HG02938 (cell line): ENCODE measurements around the gene SLC4A1.
"Not testable (repeated sequence)": the region's sequence is repeated elsewhere in the genome, so short reads cannot be mapped to it uniquely, and the experiment has no call there.

Source experiments
- ATAC-seq: cut with Tn5 transposase; IDR thresholded peaks from one replicate; pipeline ENCODE4 v1.9.1; 2021; ENCODE audit warnings: mild to moderate bottlenecking, moderate library complexity; ENCODE audit not compliant: unreplicated experiment

The SLC4A1 gene

DNA sequence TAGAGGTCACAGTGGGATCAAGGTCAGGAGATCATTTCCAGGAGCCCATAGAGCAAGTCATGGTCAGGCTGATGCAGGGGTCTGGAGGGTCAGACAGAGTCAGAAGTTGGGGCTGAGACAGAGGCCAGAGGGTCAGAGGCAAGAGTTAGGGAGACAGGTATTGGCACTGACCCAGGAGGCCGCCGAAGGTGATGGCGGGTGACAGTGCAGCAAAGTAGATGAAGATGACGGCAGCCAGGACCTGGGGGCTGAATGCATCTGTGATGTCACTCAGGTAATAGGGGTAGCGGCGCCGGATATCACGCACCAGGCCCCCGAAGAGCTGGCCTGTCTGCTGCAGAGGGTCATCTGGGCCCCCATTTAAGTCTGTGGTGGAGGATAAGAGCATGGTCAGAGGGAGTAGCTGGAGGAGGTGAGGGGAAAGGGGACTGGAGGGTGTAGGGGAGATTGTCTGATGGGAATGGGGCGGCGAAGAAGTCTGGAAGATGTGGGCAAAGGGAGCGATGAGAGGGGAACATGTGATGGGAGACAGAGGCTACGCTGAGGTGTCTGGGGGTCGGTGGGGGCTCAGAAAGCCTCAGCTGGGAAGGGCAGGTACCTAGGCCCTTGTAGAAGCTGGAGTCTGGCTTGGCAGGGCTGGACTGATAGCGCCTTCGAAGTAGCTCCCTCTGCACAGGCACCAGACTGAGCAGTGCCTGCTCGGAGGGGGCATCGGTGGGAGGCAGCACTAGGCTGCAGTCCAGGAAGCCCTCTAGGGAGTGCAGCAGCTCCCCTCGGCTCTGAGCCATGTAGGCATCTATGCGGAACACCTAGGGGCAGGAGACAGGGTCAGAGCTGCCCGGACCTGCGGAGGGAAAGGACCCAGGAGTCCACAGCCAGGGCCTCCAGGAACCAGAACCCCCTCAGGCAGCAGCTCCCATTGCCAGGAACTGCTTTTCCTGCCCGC lies 9.8 kb downstream of the SLC4A1 start:
- ATAC-seq = no peak

DNA sequence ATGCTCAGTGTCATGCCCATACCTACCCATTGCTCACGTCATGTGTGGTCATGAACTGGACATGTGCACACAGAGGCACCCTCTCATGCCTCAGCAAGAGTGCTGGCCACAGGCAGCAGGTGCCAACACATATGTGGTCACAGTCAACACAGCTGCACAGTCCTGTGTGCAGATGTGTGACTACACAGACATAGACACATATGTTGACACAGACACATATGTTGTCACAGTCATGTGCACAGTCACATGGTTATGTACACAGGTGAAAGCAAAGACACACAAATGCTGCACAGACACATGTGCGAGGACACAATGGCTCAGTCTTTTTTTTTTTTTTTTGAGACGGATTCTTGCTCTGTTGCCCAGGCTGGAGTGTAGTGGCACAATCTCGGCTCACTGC lies 11.3 kb downstream of the SLC4A1 start:
- ATAC-seq = no peak

DNA sequence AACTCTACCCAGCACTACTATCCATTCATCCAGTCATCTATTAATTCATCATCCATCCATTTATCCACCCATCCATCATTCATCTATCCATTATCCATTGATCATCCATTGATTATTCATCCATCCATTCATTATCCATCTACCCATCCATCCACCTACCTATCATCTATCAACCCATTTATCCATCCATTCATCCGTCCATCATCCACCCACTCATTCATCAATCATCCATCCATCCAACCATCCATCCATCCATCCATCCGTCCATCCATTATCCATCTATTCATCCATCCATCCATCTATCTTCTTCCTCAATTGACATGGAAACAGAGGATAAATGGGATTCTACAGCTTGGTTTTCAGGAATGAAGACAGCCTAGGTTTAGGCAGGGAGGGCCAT lies 12.0 kb downstream of the SLC4A1 start:
- ATAC-seq = no peak

DNA sequence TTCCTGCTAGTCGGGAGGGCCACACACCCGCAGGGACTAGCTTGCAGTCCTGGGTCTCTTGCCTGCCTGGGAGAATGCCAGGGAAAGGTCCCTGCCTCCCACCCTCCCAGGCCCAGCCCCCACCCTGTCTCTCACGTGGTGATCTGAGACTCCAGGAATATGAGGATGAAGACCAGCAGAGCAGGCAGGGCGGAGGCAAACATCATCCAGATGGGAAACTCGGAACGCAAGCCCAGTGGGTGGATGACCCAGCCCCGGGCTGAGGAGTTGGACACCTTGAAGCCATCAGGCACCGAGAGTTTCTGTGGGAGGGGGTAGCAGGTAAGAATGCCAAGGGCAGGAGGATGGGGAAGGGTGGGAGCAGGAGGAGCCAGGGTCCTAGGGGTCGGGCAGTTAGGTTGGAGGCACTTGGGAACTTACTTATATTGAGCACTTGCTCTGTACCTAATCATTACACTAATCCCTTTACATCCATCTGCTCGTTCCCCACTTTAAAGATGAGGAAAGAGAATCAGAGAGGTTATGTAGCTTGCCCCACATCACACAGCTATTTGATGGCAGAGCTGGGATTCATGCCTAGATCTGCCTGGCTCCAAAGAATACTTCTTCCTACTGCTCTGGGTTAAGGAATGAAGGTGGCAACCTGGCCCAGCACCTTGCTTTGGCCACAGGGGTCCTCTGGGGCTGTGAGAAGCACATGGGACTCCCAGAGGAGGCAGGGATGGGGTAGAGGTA lies 13.4 kb downstream of the SLC4A1 start:
- no peak for ATAC-seq

DNA sequence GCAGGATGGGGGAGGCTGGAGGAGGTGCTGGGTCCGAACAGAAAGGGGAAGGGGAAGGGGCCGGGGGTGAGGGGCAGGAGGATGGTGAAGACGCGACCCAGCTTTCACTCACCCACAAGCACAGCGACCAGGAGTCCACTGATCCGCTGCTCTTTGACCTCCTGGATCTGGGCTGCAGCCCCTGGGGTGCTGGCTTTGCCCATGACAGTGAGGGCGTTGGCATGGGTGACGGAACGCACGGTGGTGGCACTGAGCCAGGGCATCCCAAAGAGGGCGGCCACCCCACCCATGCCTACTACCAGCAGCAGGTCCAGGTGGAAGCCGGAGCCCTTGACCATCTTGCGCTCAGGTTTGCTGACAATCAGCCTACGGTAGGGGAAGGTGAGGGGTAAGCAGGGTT lies 14.9 kb downstream of the SLC4A1 start:
- ATAC-seq = no peak

DNA sequence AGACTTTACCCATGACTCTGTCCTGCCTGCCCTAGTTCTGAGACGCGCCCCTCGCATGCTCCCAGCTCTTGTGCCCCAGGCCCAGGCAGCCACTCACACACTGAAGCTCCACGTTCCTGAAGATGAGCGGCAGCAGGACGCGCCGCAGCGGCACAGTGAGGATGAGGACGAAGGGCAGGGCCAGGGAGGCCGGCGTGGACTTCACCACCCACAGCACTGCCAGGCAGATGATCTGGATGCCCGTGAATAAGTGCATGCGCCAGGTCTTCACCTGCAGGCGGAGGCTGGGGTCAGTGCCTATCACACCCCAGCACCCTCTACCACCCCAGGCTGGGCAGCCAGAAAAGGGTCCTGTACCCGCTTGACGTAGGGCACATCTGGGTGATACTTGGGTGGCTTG lies 16.9 kb downstream of the SLC4A1 start:
- no peak for ATAC-seq

DNA sequence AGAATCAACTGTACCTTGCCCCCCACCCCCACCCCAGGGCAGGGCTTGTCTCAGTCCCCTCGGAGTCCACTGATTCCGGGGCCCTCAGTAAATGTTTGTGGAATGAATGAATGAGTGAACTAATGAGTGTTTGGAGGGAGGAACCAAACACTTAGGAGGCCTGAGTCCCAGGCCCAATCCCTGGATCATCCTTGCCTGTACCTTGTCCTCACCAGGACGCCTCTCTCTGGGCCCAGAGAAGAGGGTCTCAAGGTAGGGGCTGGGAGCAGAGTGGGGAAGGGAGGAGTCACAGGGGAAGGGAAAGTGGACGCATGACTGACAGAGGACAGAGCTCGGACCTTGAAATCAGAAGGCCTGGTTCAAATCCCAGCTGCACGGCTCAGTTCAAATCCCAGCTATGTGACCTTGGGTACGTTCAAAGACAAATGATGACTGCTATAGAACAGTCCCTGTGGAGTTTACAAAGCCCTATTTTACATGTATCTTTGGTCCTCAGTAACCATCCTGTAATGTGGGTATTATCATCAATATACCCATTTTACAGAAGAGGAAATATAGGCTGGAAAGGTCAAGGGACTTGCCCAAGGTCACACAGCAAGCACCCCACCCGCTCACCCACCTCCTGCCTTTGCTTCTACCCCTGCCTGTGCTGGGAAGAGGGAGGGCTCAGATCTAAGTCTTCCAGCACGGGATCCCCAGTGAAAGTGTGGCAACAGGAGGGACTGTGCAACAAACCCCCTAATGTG lies 18.3 kb downstream of the SLC4A1 start:
- no peak for ATAC-seq

DNA sequence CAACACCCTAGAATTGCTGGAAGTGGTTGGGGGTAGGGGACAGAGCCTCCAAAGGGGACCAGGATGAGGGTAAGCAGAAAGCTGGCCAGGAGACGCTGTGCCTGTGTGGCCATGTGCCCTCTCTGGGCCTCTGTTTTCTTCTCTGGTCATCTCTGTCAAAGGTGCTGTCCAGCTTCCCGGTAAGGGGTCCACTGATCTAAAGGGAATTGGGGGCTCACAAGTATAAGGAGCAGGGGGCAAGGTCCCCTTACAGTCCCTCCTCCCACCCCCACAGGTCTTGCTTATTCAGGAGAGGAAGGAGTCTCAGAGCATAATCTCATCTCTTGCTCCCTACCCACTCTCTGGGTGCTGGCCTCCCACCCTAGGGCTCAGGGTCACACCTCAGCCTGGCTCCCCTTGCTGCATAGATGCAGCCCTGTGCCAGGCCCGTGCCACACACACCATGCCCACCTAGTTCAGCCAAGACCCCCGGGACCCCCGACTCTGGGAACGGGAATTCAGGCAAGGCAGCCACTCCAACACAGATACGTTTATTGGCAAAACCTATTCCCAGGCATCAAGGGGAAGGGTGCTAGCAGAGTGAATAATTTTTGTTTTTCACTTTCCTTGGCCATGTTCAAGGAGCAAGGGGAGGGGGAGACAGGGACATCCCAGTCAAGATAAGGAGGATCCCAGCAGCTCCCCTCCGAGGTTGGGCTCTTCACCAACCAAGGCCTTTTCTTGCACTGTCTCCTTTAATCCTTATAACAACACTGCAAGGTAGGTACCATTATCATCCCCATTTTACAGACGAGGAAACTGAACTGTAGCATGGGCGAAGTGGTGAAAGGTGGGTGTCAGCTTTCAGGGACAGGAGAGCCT lies 19.8 kb downstream of the SLC4A1 start:
- no peak for ATAC-seq

DNA sequence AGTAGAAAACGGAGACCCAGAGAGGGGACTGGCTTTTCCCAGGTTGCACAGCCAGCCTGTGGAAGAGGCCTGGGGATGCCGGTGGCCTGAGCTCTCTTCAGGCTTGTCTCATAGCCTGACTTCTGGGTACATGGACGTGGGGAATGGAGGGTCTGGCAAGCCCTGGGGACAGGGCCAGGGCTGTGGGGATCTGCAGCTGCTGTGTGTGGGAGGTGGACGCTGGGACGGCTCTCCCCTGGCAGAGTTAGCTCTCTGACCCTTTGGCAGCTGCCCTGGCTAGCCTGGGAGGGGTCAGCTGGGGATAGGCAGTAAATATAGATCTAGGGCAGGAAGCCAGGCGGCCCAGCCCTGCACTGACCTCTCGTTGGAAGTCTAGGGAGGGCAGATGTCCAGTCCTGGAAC lies 20.5 kb downstream of the SLC4A1 start:
- ATAC-seq = no peak

DNA sequence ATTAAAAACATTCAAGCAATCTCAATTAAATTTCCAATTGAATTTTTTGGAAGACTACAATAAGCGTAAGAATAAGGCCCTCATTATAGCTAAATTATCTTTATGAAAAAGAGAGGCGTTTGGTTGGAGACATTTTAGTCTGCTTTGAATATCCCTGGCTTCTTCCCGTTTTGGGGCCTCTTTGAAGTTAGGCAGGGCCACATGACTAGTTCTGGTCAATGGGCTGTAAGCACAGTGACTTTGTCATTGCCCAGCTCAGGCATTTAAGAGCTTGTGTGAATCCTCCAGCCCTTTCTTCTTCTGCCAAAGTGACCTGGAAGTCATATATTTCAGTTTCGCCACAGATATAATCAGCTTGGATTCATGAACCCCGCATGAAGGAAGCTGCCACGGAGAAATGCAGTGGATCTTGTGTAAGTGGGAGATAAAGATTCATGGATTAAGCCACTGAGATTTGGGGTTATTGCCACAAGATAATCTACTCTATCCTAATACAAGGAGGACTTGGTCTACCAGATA lies 26.8 kb downstream of the SLC4A1 start:
- no peak for ATAC-seq

DNA sequence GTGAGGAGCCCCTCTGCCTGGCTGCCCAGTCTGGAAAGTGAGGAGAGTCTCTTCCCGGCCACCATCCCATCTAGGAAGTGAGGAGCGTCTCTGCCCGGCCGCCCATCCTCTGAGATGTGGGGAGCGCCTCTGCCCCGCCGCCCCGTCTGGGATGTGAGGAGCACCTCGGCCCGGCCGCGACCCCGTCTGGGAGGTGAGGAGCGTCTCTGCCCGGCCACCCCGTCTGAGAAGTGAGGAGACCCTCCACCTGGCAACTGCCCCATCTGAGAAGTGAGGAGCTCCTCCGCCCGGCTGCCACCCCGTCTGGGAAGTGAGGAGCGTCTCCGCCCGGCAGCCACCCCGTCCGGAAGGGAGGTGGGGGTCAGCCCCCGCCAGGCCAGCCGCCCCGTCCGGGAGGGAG lies 30.0 kb downstream of the SLC4A1 start:
- ATAC-seq = not testable (repeated sequence)

DNA sequence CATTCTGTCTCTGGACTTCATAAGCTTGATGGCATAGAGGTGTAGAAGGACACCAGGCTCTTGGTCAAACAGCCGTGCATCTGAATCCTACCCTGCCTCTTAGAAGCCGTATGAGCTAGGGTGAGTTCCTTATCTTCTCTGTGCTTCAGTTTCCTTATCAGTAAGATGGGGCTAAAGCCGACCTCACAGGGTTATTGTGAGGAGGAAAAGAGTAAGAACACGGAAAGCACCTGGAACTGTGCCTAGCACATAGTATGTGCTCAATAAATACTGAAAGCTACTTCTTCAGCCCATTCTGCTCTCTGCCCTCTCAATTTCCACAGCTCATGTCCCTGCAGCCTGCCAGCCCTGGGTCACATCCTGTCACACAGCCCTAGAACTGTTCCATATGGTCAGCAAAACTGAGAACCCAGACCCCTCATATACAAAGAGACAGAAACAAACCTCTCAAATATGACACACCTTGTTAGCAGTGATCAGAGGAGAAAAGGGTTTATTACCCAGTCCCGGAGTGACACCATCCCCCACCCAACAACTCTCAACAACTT lies 31.4 kb downstream of the SLC4A1 start:
- ATAC-seq = no peak

DNA sequence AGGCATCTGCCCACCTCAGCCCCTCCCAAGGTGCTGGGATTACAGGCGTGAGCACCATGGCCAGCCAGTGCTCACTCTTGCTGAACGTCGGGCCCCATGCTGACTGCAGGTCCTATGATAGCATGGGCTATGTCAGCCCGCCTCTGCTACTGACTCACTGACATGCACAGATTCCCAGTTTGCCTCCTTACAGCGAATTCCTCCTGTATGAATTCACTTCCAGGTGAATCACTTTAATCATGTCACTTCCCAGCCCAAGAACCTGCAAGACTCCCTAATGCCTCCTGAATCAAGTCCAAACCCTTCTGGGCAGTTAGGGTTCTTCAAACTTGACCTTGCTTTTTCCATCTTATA lies 32.4 kb downstream of the SLC4A1 start:
- ATAC-seq = no peak

DNA sequence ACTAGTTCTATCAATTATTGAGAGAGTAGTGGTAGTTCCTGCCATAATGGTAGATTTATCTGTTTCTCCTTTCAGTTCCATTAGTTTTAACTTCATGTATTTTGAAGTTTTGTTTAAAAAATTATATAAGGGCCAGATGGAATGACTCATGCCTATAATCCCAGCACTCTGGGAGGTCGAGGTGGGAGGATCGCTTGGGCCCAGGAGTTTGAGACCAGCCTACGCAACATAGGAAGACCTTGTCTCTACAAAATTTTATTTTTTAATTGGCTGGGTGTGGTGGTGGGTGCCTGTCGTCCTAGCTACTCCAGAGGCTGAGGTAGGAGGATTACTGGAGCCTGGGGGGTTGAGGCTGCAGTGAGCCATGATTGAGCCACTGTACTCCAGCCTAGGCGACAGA lies 34.4 kb downstream of the SLC4A1 start:
- no peak for ATAC-seq

DNA sequence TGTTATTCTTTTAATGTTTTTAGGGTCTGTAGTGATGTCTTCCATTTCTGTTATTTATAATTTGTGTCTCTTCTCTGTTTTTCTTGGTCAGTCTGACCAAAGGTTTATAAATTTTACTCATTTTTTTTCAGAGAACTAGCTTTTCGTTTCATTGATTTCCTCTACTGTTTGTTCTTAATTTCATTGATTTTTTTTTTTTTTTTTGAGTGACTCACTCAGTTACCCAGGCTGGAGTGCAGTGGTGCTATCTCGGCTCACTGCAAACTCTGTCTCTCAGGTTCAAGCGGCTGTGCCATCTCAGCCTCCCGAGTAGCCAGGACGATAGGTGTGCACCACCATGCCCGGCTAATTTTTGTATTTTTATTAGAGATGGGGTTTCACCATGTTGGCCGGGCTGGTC lies 35.9 kb downstream of the SLC4A1 start:
- no peak for ATAC-seq

DNA sequence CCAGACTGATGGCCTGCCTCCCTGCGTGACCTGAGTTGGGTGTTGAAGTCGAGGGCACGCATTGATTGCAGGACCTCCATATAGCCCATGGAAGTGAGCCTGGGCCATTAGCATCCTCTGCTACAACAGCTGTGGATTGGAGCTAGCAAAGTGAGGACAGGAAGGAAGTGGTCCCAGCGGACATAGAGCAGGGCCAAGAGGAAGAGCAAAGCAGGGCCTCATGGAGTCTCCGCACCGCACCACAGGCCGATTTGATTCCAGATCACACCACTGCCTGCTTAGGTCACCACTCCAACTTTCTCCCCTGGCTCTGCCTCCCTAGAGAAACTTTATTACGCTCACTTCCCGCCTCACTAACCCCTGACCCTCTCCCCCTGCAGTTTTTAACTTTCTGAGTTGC lies 37.8 kb downstream of the SLC4A1 start:
- ATAC-seq = no peak

DNA sequence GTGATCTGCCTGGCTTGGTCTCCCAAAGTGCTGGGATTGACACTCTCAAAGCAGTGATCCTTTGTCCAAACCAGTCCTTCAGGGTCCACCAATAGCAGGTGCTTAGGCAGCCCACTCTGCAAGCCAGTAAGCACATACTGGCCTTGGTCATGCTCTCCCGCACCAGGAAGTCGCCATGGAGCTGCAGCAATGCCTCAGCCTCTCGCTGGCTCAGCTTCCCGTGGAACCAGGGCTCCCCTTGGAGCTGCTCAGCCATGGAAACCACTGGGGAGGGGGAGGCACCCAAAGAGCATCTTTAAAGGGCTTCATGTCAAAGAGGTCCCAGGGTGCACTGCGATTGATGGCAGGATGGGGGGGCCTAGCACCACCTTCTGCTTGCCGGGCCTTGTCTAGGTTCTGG lies 38.8 kb downstream of the SLC4A1 start:
- no peak for ATAC-seq

DNA sequence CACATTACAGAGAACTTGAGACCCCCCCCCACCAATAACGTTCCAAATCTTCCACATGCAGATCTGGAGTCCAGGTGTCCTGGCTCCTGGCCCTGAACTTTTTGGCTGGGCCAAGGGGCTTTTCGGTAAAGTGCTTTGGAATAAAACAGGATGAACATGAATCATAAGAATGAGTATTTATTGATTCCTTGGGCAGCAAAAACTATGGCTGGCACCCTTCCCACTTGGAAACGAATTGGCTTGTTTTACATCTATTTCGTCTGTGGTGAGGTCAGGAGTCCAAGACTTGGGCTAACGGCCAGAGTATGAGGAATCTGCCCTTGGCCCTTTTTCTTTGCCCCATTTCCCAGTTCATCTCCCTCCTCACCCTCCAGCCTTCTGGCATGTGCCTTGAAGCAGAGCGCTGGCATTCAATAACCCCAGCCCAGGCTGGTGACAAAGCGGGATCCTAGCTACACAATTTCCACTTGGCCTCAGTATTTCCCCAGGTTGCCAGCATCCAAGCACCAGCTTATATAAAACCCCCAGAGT lies 44.3 kb downstream of the SLC4A1 start:
- ATAC-seq = no peak

DNA sequence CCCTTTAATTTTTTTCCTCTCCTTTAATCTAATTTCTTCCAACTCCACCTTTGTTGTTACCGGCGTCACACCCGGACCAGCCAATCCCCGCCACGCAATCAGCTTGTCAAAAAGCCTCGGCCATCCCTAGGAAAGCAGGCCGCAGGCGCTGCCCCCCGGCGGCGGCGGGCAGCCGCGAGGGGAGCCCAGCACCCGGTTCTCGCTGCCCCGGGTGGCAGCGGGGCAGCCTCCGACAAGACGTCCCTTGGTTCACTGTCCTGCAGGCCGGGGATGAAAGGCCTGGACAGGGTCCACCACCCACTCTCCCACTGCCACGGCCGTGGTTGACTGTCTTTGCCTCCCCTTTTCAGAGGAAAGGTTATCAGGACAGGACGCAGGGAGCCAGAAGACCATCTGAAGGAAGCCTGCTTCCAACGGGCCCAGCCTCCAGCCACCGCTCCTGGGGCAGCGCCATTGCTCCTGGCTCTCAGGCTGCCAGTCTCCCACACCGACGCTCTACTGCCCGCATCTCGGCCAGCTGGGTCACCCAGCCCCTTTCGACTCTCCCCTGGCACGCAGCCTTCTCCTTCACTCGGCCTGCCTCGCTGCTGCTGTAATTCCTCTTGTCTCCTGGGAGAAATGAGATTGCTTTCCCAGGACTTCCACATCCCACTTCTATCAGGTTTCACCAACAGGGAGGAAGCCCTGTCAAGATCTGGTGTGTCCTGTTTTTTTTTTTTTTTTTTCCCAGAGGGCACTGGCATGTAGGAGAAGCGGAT lies 45.6 kb downstream of the SLC4A1 start:
- no peak for ATAC-seq

DNA sequence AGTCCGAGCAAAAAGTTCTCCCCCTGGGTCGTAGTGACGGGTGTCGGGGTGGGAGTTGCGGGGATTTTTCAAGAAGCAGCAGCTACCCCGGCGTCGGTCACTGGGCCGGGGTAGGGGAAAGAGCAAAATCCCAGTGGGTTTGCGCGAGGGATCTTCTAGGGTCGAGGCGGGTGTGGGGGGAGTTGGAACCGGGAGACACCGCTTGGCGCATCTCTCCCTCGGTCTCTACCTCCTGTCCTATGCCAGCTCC lies 46.1 kb downstream of the SLC4A1 start:
- ATAC-seq = no peak
